ENCODE measurements around the gene CDH23. TPM values are rescaled to one million over a fixed set of nuclear protein-coding genes. Genes with fewer than 3 reads are reported as not detected.
A peak's percentile ranks its signal among the peaks of the same experiment; 100 is the strongest.

CDH23 gene
- total RNA-seq, 1 donor from 2014 or later = 9.4 TPM

DNA sequence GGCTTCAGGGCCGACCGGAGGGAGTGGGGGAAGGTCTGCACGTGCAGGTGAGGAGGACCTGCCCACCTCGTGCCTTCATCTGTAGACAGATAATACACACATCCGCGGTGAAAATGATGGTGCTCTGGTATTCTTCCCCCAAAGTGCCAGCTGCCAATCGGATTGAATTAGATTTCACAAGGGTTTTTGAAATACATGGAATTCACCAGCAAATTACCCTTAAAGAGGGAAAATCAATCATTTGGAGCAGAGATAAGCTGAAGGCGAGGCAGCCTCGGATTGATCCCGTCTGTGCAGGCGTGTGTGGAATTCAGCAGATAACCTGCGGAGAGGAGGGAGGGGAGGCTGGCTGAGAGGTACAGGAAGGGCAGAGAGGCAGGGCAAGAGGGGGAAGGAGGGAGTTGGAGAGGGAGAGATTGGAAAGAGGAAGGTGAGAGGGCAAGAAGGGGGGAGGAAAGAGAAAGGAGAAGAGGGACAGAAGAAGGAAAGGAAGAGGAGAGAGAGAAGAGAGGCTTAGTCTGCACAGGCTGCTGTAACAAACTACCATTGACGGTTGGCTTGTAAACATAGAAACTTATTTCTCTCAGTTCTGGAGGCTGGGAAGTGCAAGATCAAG is 238.6 kb downstream of the CDH23 start:
- Mint-ChIP-seq H3K27me3 (peaks cover 25% of the 10 kb centered on the region), H3K4me1 (ENCODE audit: unreplicated experiment) (peaks cover 44% of the 10 kb centered on the region), H3K36me3 (no peaks in the 10 kb centered on the region), H3K4me3 (peak overlapping the region; percentile 39), H3K27ac (peak overlapping the region; percentile 74), H3K9me3 (no peaks in the 10 kb centered on the region)
- TF ChIP-seq, protein P1, sequence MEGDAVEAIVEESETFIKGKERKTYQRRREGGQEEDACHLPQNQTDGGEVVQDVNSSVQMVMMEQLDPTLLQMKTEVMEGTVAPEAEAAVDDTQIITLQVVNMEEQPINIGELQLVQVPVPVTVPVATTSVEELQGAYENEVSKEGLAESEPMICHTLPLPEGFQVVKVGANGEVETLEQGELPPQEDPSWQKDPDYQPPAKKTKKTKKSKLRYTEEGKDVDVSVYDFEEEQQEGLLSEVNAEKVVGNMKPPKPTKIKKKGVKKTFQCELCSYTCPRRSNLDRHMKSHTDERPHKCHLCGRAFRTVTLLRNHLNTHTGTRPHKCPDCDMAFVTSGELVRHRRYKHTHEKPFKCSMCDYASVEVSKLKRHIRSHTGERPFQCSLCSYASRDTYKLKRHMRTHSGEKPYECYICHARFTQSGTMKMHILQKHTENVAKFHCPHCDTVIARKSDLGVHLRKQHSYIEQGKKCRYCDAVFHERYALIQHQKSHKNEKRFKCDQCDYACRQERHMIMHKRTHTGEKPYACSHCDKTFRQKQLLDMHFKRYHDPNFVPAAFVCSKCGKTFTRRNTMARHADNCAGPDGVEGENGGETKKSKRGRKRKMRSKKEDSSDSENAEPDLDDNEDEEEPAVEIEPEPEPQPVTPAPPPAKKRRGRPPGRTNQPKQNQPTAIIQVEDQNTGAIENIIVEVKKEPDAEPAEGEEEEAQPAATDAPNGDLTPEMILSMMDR (conservative IDR thresholded peaks at IDR 0.05) = no peak
- no peak for DNase-seq (ENCODE audit: extremely low spot score, unreplicated experiment)

DNA sequence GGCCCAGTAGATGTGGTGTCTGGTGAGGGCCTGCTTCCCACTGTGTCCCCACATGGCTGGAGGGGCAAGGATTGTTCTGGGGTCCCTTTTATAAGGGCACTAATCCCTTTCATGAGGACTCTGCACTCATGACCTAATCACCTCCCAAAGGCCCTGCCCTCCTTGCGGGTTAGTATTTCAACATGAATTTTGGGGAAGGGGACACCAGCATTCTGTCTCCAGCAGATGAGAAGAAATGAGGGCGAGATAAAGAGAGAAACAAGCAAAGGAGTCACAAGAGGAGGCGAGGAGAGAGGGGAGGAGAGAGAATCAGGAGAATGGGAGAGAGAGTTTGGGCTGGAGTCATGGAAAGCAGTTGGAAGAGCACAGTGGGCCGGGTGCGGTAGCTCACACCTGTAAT is 239.1 kb downstream of the CDH23 start:
- no peaks in the 10 kb centered on the region for H3K36me3 Mint-ChIP-seq
- no peak for DNase-seq (ENCODE audit: extremely low spot score, unreplicated experiment)
- H3K4me3 Mint-ChIP-seq = no peak overlapping the region
- peaks cover 25% of the 10 kb centered on the region for H3K27me3 Mint-ChIP-seq
- peaks cover 44% of the 10 kb centered on the region for H3K4me1 Mint-ChIP-seq (ENCODE audit: unreplicated experiment)
- TF ChIP-seq, protein P1 (conservative IDR thresholded peaks at IDR 0.05) = no peak
- no peaks in the 10 kb centered on the region for H3K9me3 Mint-ChIP-seq
- no peak overlapping the region for H3K27ac Mint-ChIP-seq

DNA sequence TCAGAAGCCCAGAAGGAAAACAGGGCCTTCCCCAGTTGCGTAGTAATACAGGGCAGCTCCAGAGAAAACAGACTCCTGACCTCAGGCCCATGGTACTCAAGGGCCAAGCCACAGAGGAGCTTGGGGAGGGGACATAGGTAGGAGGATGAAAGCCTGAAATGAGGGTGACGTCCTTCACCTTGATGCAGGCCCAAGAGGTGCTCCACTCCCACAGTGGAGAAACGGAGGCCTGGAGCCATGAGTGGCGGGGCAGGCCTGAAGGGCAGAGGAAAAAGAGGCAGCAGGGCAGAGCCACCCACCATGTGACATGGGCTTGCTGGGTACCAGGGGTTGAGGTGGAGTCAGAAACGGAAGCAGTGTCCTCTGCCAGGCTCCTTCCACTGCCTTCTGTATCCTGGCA is 239.9 kb downstream of the CDH23 start:
- TF ChIP-seq, protein P1 (conservative IDR thresholded peaks at IDR 0.05) = no peak
- H3K36me3 Mint-ChIP-seq = no peaks in the 10 kb centered on the region
- H3K4me3 Mint-ChIP-seq = no peak overlapping the region
- H3K9me3 Mint-ChIP-seq = no peaks in the 10 kb centered on the region
- peaks cover 38% of the 10 kb centered on the region for H3K4me1 Mint-ChIP-seq (ENCODE audit: unreplicated experiment)
- no peak for DNase-seq (ENCODE audit: extremely low spot score, unreplicated experiment)
- no peak overlapping the region for H3K27ac Mint-ChIP-seq
- peaks cover 25% of the 10 kb centered on the region for H3K27me3 Mint-ChIP-seq

DNA sequence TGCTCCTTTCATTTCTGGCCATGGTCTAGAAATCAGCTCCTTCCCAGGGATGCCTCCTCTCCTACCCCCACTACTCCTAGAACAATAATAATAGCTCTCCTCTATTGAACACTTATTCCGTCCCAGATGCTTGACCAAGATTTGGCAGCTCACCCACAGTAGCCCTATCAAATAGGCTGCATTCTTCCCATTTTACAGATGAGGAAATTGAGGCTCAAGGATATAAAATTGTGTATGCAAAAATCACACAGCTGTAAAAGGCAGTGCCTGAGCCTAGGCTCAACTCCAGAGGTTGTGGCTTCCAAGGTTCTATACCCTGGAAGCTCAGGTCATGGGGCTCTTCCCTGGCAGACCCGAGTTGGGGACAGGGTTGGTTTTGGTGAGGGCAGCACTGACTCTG is 240.6 kb downstream of the CDH23 start:
- Mint-ChIP-seq H3K27me3 (peaks cover 25% of the 10 kb centered on the region), H3K4me3 (no peak overlapping the region), H3K4me1 (ENCODE audit: unreplicated experiment) (peaks cover 33% of the 10 kb centered on the region), H3K27ac (no peak overlapping the region), H3K9me3 (no peaks in the 10 kb centered on the region), H3K36me3 (no peaks in the 10 kb centered on the region)
- TF ChIP-seq, protein P1 (conservative IDR thresholded peaks at IDR 0.05) = no peak
- no peak for DNase-seq (ENCODE audit: extremely low spot score, unreplicated experiment)

DNA sequence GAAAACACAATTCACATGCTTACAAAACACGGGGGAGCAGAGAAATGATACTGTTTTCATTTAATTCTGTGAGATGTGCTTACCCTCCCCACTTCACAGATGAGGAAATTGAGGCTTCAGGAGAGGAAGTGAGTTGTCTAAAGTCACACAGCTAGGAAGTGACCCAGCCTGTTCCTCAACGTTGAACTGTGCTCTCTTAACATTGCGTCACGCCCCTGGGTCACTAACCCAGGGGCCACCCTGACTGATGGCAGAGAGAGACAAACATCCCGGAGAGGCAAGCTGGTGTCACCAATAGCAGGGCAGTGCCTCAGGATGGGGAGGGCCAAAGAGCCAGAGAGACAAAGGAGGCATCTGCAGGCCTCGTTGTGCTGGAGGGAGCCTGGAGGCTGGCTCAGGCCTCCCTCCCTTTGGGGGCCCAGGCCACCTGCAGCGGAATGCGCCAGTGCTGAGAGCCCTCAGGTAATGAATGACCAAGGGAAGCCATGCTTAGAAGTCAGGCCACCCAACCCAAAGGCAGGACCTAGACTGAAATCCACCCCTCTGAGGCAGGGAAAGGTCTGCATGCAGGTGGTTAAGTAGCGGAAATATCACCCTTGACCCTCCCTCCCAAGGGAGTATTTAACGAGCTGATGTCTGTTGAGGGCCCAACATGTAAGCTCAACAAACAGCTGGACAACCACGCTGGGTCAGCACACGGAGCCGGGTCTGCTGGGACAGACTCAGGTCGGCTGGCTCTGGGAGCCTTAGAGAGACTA is 241.5 kb downstream of the CDH23 start:
- H3K27me3 Mint-ChIP-seq = peaks cover 21% of the 10 kb centered on the region
- H3K4me1 Mint-ChIP-seq (ENCODE audit: unreplicated experiment) = peaks cover 25% of the 10 kb centered on the region
- TF ChIP-seq, protein P1 (conservative IDR thresholded peaks at IDR 0.05) = no peak
- H3K27ac Mint-ChIP-seq = peak overlapping the region; percentile 46
- peak overlapping the region; percentile 14 for H3K4me3 Mint-ChIP-seq
- no peaks in the 10 kb centered on the region for H3K36me3 Mint-ChIP-seq
- no peak for DNase-seq (ENCODE audit: extremely low spot score, unreplicated experiment)
- no peaks in the 10 kb centered on the region for H3K9me3 Mint-ChIP-seq
